Body of pancreas (tissue), 4 donors: ENCODE results near the gene NUP107. TPM values are rescaled to one million over a fixed set of nuclear protein-coding genes. Genes with fewer than 3 reads are reported as not detected.

Experiments
- ATAC-seq: fragments of 150-250 bp; one replicate; pipeline ENCODE4 v1.9.1; 2016
- DNase-seq, 4 donors: peaks; one replicate each; pipeline ENCODE4 v3.0.0-alpha.2; 2019
- H3K27ac ChIP-seq, 4 donors: fragments of 200-600 bp; sonication (generic); 1 replicate in 3 of 4; 2 replicates in 1 of 4; pipeline versions ENCODE4 v1.5.1 to v1.6.1; 2016 to 2019; ENCODE audit warnings: mild to moderate bottlenecking in 1 of 4, mixed read lengths in 1 of 4, moderate library complexity in 1 of 4
- H3K27me3 ChIP-seq, 2 donors: fragments of 200-600 bp; sonication (generic); one replicate each; pipeline ENCODE4 v1.6.0; 2016; ENCODE audit warnings: mild to moderate bottlenecking in 1 of 2
- H3K36me3 ChIP-seq, 2 donors: fragments of 200-600 bp; sonication (generic); replicated peaks in 1 of 2; 2 replicates each; pipeline ENCODE4 v1.5.1; 2016; ENCODE audit warnings: low read depth in 2 of 2; ENCODE audit not compliant: insufficient read depth in 1 of 2
- H3K4me1 ChIP-seq: fragments of 200-600 bp; sonication (generic); one replicate; pipeline ENCODE4 v1.6.0; 2016
- H3K4me3 ChIP-seq, 2 donors: fragments of 200-600 bp; sonication (generic); 1 replicate in 1 of 2; 2 replicates in 1 of 2; pipeline ENCODE4 v1.5.1; 2016 to 2019
- H3K9me3 ChIP-seq, 3 donors: fragments of 200-600 bp; sonication (generic); 1 replicate in 2 of 3; 2 replicates in 1 of 3; pipeline ENCODE4 v1.5.1; 2016
- POLR2A ChIP-seq, 3 donors: fragments of 450-650 bp; IDR thresholded peaks; one replicate each; pipeline ENCODE4 v1.6.1; 2016; ENCODE audit warnings: antibody characterized with exemption in 3 of 3, mild to moderate bottlenecking in 2 of 3
- WGBS, 2 donors: methylation state at CpG; one replicate each; pipeline ENCODE4 v1.1.5; 2017; 5-methylcytosine and 5-hydroxymethylcytosine counted together
- intact Hi-C: fragments of 100-400 bp; cut with DNase I; formaldehyde crosslinking; loops from one replicate; pipeline ENCODE4 v1.15.1; 2023
- total RNA-seq, 2 donors: library from RNA; depleted of rRNA; stranded (reverse); fragments of >200 nt; gene quantifications; one replicate each; pipeline ENCODE4 v1.1.0, GENCODE V29; 2016
- TF ChIP-seq, protein P1 (sequence below), 7 experiments: fragments of 450-650 bp in 4 of 7; fragments of 200-600 bp in 3 of 7; sonication (generic) in 3 of 7; IDR thresholded peaks; one replicate each; pipeline ENCODE4 v1.5.1; 2016 to 2019; ENCODE audit warnings: antibody characterized with exemption in 7 of 7

Gene NUP107
- total RNA-seq, 2 donors from 2014 or later, result 29.6 to 34.9 TPM

GRCh38 chr12:68733661-68734071, 46.9 kb downstream of the NUP107 start:
- intact Hi-C loops, result no loop called here
- H3K36me3 ChIP-seq, result peaks cover 0 to 21% of the 10 kb centered on the region in 2 donors
- no peak overlapping the region for H3K27ac ChIP-seq
- WGBS, 2 donors, result 93 to 98% methylated on average over 4 of the region's 4 CpGs
- DNase-seq (no peak), ATAC-seq (no peak)
- no peaks in the 10 kb centered on the region for H3K27me3 ChIP-seq
- H3K4me3 ChIP-seq, result no peak overlapping the region
- H3K4me1 ChIP-seq, result no peaks in the 10 kb centered on the region
- TF ChIP-seq, protein P1, sequence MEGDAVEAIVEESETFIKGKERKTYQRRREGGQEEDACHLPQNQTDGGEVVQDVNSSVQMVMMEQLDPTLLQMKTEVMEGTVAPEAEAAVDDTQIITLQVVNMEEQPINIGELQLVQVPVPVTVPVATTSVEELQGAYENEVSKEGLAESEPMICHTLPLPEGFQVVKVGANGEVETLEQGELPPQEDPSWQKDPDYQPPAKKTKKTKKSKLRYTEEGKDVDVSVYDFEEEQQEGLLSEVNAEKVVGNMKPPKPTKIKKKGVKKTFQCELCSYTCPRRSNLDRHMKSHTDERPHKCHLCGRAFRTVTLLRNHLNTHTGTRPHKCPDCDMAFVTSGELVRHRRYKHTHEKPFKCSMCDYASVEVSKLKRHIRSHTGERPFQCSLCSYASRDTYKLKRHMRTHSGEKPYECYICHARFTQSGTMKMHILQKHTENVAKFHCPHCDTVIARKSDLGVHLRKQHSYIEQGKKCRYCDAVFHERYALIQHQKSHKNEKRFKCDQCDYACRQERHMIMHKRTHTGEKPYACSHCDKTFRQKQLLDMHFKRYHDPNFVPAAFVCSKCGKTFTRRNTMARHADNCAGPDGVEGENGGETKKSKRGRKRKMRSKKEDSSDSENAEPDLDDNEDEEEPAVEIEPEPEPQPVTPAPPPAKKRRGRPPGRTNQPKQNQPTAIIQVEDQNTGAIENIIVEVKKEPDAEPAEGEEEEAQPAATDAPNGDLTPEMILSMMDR (IDR thresholded peaks at IDR 0.05), result no peak
- no peak for TF ChIP-seq POLR2A (IDR thresholded peaks at IDR 0.05)
- no peaks in the 10 kb centered on the region for H3K9me3 ChIP-seq

DNA sequence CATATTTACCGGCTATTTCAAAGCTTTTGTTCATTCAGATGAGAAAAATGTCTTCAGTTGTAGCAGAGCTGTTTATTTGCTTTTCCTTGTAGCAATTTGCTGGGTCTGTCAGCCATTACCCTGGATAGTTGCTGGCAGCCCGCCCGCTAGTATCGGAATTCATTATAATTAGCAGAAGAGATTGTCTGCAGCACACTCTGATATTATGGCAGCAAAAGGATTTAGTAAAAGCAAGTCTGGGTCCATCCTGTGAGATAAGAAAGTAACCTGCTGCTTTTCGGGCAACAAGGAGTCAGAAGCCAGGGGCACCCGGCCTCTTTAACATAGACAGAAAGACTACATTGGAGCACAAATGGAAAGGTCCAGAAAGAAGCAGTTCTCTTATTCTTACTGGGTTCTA, 53.1 kb downstream of the NUP107 start:
- WGBS, 2 donors, result 94 to 97% methylated on average over 6 of the region's 6 CpGs
- H3K27ac ChIP-seq, result no peak overlapping the region
- intact Hi-C loops, result loop anchor here (10.0 kb wide), 1 partner anchor 75 kb away; no protein-coding TSS in a partner anchor
- no peak for TF ChIP-seq POLR2A (IDR thresholded peaks at IDR 0.05)
- TF ChIP-seq, protein P1 (IDR thresholded peaks at IDR 0.05), result no peak
- H3K36me3 ChIP-seq, result peaks cover 0 to 6% of the 10 kb centered on the region in 2 donors
- H3K4me3 ChIP-seq, result no peak overlapping the region
- DNase-seq, result no peak
- no peaks in the 10 kb centered on the region for H3K9me3 ChIP-seq
- no peaks in the 10 kb centered on the region for H3K27me3 ChIP-seq
- ATAC-seq, result no peak
- H3K4me1 ChIP-seq, result no peaks in the 10 kb centered on the region

DNA sequence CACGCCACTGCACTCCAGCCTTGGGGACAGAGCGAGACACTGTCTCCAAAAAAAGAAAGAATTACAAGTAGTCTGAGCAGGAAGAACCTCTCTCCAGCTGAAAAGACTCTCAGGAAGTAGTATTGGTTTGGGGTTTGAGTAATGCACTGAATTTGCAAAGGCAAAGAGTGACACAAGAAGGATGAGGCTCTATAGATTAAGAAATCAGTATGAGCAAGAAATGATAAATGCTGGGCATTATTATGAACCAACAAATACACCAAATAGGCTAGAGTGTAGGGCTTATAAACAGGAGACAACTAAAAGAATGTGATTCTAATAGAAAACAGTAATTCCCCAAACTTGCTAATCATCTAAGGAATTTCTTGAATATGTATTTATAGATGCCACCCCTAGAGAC, 56.6 kb downstream of the NUP107 start:
- DNase-seq (no peak), ATAC-seq (no peak)
- Histone ChIP-seq H3K27me3 (no peaks in the 10 kb centered on the region), H3K27ac (no peak overlapping the region), H3K9me3 (no peaks in the 10 kb centered on the region), H3K4me3 (no peak overlapping the region), H3K36me3 (no peaks in the 10 kb centered on the region), H3K4me1 (peaks cover 20% of the 10 kb centered on the region)
- WGBS, 2 donors, result 67 to 87% methylated on average over 2 of the region's 2 CpGs
- TF ChIP-seq POLR2A (IDR thresholded peaks at IDR 0.05), result no peak
- TF ChIP-seq, protein P1 (IDR thresholded peaks at IDR 0.05), result no peak
- intact Hi-C loops, result loop anchor here (10.0 kb wide), 1 partner anchor 71 kb away; no protein-coding TSS in a partner anchor

GRCh38 chr12:68745376-68745903, 58.7 kb downstream of the NUP107 start:
- H3K4me3 ChIP-seq, result peak overlapping the region; percentile 48 to 86
- no peak for ATAC-seq
- peaks cover 20% of the 10 kb centered on the region for H3K4me1 ChIP-seq
- no peak for DNase-seq
- WGBS, 2 donors, result 30% methylated on average over 9 of the region's 9 CpGs
- H3K36me3 ChIP-seq, result no peaks in the 10 kb centered on the region
- no peaks in the 10 kb centered on the region for H3K27me3 ChIP-seq
- peak overlapping the region in 3 of 4 donors; percentile 59 to 79 (median 74) for H3K27ac ChIP-seq
- no peaks in the 10 kb centered on the region for H3K9me3 ChIP-seq
- TF ChIP-seq POLR2A (IDR thresholded peaks at IDR 0.05), result no peak
- TF ChIP-seq, protein P1 (IDR thresholded peaks at IDR 0.05), result no peak
- intact Hi-C loops, result loop anchor here (10.0 kb wide), 1 partner anchor 69 kb away; no protein-coding TSS in a partner anchor
